Left colon (tissue), 2 donors: Measurements from ENCODE around the gene GNB1L. TPM values are rescaled to one million over a fixed set of nuclear protein-coding genes. Genes with fewer than 3 reads are reported as not detected.

Experiments used
- ATAC-seq: fragments of 200-7000 bp; cut with Tn5 transposase; one replicate; pipeline ENCODE4 v1.9.1; 2020; ENCODE audit warnings: mild to moderate bottlenecking, moderate library complexity
- DNase-seq, 2 donors: peaks; one replicate each; pipeline ENCODE4 v3.0.0-alpha.2; 2020
- intact Hi-C, 2 donors: fragments of 100-400 bp; cut with DNase I in 1 of 2; cut with micrococcal nuclease in 1 of 2; formaldehyde crosslinking; loops; one replicate each; pipeline versions ENCODE4 v1.11.2 to v1.14.0; 2022; cut with DNase I, micrococcal nuclease
- total RNA-seq, 2 donors: library from RNA; stranded (reverse); fragmentation: NEBNext Ultra II Directional; extraction: Animal tissue kit (Norgen Biotek cat#: 25700); gene quantifications; one replicate each; pipeline ENCODE4 v1.2.1, GENCODE V29; 2021
- donor health status: DM: no; HTN: no; CAD: no.
- donor health status: DM: yes; HTN: yes; CAD: no.

GNB1L gene
- total RNA-seq, 2 donors from 2014 or later, result 3.3 to 4.6 TPM

GRCh38 chr22:19870153-19871022 lies 15.7 kb upstream of the GNB1L start:
- DNase-seq (peak in 1 of 2 donors; percentile 24), ATAC-seq (no peak)
- intact Hi-C loops, result no loop called here

GRCh38 chr22:19869497-19870152 lies 15.0 kb upstream of the GNB1L start:
- ATAC-seq (no peak), DNase-seq (no peak)
- intact Hi-C loops, result no loop called here

- peak; percentile 24 to 49 for DNase-seq
- peak; percentile 46 for ATAC-seq
- intact Hi-C loops, result no loop called here
Measured at GRCh38 chr22:19868773-19869471, 14.2 kb upstream of the GNB1L start.

GRCh38 chr22:19868333-19868732 lies 13.7 kb upstream of the GNB1L start:
- ATAC-seq (no peak), DNase-seq (no peak)
- intact Hi-C loops, result no loop called here

GRCh38 chr22:19867617-19868016 lies 12.9 kb upstream of the GNB1L start:
- no peak for DNase-seq

GRCh38 chr22:19866665-19867009 lies 12.0 kb upstream of the GNB1L start:
- intact Hi-C loops, result no loop called here
- no peak for DNase-seq

More at GRCh38 chr22:19867617-19868016, 12.9 kb upstream of the GNB1L start:
- intact Hi-C loops, result no loop called here
- ATAC-seq, result no peak

GRCh38 chr22:19865141-19865829 lies 10.6 kb upstream of the GNB1L start:
- ATAC-seq (no peak), DNase-seq (no peak)
- intact Hi-C loops, result no loop called here

More at GRCh38 chr22:19866665-19867009, 12.0 kb upstream of the GNB1L start:
- no peak for ATAC-seq

- DNase-seq (no peak), ATAC-seq (no peak)
- intact Hi-C loops, result no loop called here
Measured at GRCh38 chr22:19864538-19865106, 9.9 kb upstream of the GNB1L start.

- intact Hi-C loops, result no loop called here
- ATAC-seq (no peak), DNase-seq (no peak)
Measured at GRCh38 chr22:19863571-19863970, 8.9 kb upstream of the GNB1L start.

GRCh38 chr22:19862619-19863246 lies 8.1 kb upstream of the GNB1L start:
- no peak for ATAC-seq
- DNase-seq, result no peak
- intact Hi-C loops, result no loop called here

GRCh38 chr22:19859861-19860510 lies 5.3 kb upstream of the GNB1L start:
- intact Hi-C loops, result no loop called here
- ATAC-seq (no peak), DNase-seq (no peak)

GRCh38 chr22:19857382-19857781 lies 2.7 kb upstream of the GNB1L start:
- intact Hi-C loops, result no loop called here
- ATAC-seq (no peak), DNase-seq (no peak)

- ATAC-seq (peak; percentile 36), DNase-seq (peak in 1 of 2 donors; percentile 67)
- intact Hi-C loops, result no loop called here
Measured at GRCh38 chr22:19855504-19856409, 1.1 kb upstream of the GNB1L start.

GRCh38 chr22:19853879-19854777 lies 546 bp downstream of the GNB1L start:
- DNase-seq, result peak in 1 of 2 donors; percentile 30
- ATAC-seq, result peak; percentile 32
- intact Hi-C loops, result no loop called here

- intact Hi-C loops, result no loop called here
- no peak for ATAC-seq
- DNase-seq, result no peak
Measured at GRCh38 chr22:19853058-19853878, 1.4 kb downstream of the GNB1L start.
